Hepatocyte (in vitro differentiated cells): Measurements from ENCODE around the gene DHX16. TPM values are rescaled to one million over a fixed set of nuclear protein-coding genes. Genes with fewer than 3 reads are reported as not detected.

ENCODE experiments used
- DNase-seq: peaks from one replicate; pipeline ENCODE4 v3.0.0-alpha.2; 2016; ENCODE audit warnings: low spot score
- H2AFZ ChIP-seq: fragments of 200-600 bp; sonication (generic); 2 replicates; pipeline ENCODE4 v1.6.0; 2016; ENCODE audit warnings: antibody characterized with exemption, mild to moderate bottlenecking
- H3K27ac ChIP-seq: fragments of 200-600 bp; sonication (generic); 2 replicates; pipeline ENCODE4 v1.5.1; 2016; ENCODE audit warnings: mild to moderate bottlenecking
- H3K27me3 ChIP-seq: fragments of 200-600 bp; sonication (generic); 2 replicates; pipeline ENCODE4 v1.6.1; 2016
- H3K36me3 ChIP-seq: fragments of 200-600 bp; sonication (generic); replicated peaks from 2 replicates; pipeline ENCODE4 v1.5.1; 2016; ENCODE audit warnings: low read depth; ENCODE audit not compliant: insufficient read depth
- H3K4me1 ChIP-seq: fragments of 200-600 bp; sonication (generic); 2 replicates; pipeline ENCODE4 v1.5.1; 2016; ENCODE audit warnings: mild to moderate bottlenecking, moderate library complexity; ENCODE audit not compliant: insufficient read depth
- H3K4me2 ChIP-seq: fragments of 200-600 bp; sonication (generic); 2 replicates; pipeline ENCODE4 v1.6.0; 2016
- H3K4me3 ChIP-seq: fragments of 200-600 bp; sonication (generic); 2 replicates; pipeline ENCODE4 v1.5.1; 2016; ENCODE audit warnings: mild to moderate bottlenecking
- H3K79me2 ChIP-seq: fragments of 200-600 bp; sonication (generic); 2 replicates; pipeline ENCODE4 v1.6.0; 2017; ENCODE audit warnings: mild to moderate bottlenecking
- H3K9me2 ChIP-seq: fragments of 200-600 bp; sonication (generic); replicated peaks from 2 replicates; pipeline ENCODE4 v1.6.0; 2017; ENCODE audit warnings: mild to moderate bottlenecking; ENCODE audit not compliant: insufficient read depth
- H3K9me3 ChIP-seq: fragments of 200-600 bp; sonication (generic); 2 replicates; pipeline ENCODE4 v1.5.1; 2016; ENCODE audit warnings: low read depth, mild to moderate bottlenecking
- H4K20me1 ChIP-seq: fragments of 200-600 bp; sonication (generic); 2 replicates; pipeline ENCODE4 v1.6.0; 2016; ENCODE audit warnings: mild to moderate bottlenecking; ENCODE audit not compliant: insufficient read depth, poor library complexity, severe bottlenecking
- CTCF ChIP-seq: fragments of 200-600 bp; sonication (generic); IDR thresholded peaks from 2 replicates; pipeline ENCODE4 v1.5.1; 2016; ENCODE audit warnings: antibody characterized with exemption, mild to moderate bottlenecking; ENCODE audit not compliant: poor library complexity
- EZH2 ChIP-seq: fragments of 200-600 bp; sonication (generic); IDR thresholded peaks from 2 replicates; pipeline ENCODE4 v1.6.1; 2016; ENCODE audit warnings: antibody characterized with exemption, mild to moderate bottlenecking, borderline replicate concordance
- EZH2phosphoT487 ChIP-seq: fragments of 200-600 bp; sonication (generic); IDR thresholded peaks from one replicate; pipeline ENCODE4 v1.6.1; 2018; ENCODE audit warnings: antibody characterized with exemption, mild to moderate bottlenecking, low read depth, moderate library complexity; ENCODE audit not compliant: unreplicated experiment, severe bottlenecking
- WGBS: methylation state at CpG from one replicate; pipeline ENCODE4 v1.1.6; 2016; ENCODE audit warnings: low lambda C conversion rate; ENCODE audit errors: missing lambda C conversion rate; 5-methylcytosine and 5-hydroxymethylcytosine counted together
- polyA plus RNA-seq: library from polyadenylated mRNA; unstranded; fragments of >200 nt; fragmentation: Nextera tagmentation; extraction: Ambion mirVana; gene quantifications from 2 replicates; pipeline ENCODE4 v1.2.1, GENCODE V29; 2016
- total RNA-seq: library from RNA; depleted of rRNA; stranded (reverse); fragments of >200 nt; gene quantifications from 2 replicates; pipeline ENCODE4 v1.2.3, GENCODE V29; 2014

The DHX16 gene
- total and polyA plus RNA-seq, 2 experiments from 2014 or later = 19.4 to 28.4 TPM

GRCh38 chr6:30646450-30647241 lies 26.2 kb downstream of the DHX16 start, which contains the start of gene C6orf136:
Gene C6orf136 (plus strand): TSS chr6:30647133. CDS start chr6:30647232, 99 bp downstream.
- H3K4me2 ChIP-seq = peak within 1 kb of the TSS; percentile 89
- H3K4me1 ChIP-seq = peaks cover 13% of the 10 kb centered on the region
- DNase-seq = peak; percentile 97
- WGBS = 20% methylated on average over 21 of the region's 37 CpGs
- H3K79me2 ChIP-seq = peaks cover 50% of the 10 kb centered on the region
- peaks cover 8% of the 10 kb centered on the region for H4K20me1 ChIP-seq
- no peak for TF ChIP-seq EZH2
- TF ChIP-seq EZH2phosphoT487 = no peak
- TF ChIP-seq CTCF = no peak
- no peaks in the 10 kb centered on the region for H3K9me2 ChIP-seq
- H2AFZ ChIP-seq = peak within 1 kb of the TSS; percentile 89
- peak within 1 kb of the TSS; percentile 88 for H3K4me3 ChIP-seq
- no peaks in the 10 kb centered on the region for H3K27me3 ChIP-seq
- no peaks in the 10 kb centered on the region for H3K9me3 ChIP-seq
- peak within 1 kb of the TSS; percentile 95 for H3K27ac ChIP-seq
- no peaks in the 10 kb centered on the region for H3K36me3 ChIP-seq

GRCh38 chr6:30645989-30646388 lies 26.8 kb downstream of the DHX16 start:
- 88% methylated on average over 1 of the region's 1 CpG for WGBS
- Histone ChIP-seq H3K27ac (peak overlapping the region; percentile 52), H3K9me2 (no peaks in the 10 kb centered on the region), H3K36me3 (no peaks in the 10 kb centered on the region), H4K20me1 (peaks cover 8% of the 10 kb centered on the region), H3K79me2 (peaks cover 50% of the 10 kb centered on the region), H3K27me3 (no peaks in the 10 kb centered on the region), H3K4me1 (peaks cover 19% of the 10 kb centered on the region), H2AFZ (no peak overlapping the region), H3K4me3 (no peak overlapping the region), H3K9me3 (no peaks in the 10 kb centered on the region), H3K4me2 (peak overlapping the region; percentile 89)
- no peak for DNase-seq
- TF ChIP-seq EZH2 = no peak
- TF ChIP-seq CTCF = no peak
- no peak for TF ChIP-seq EZH2phosphoT487

- no peak overlapping the region for H3K27ac ChIP-seq
- TF ChIP-seq EZH2 (no peak), CTCF (no peak), EZH2phosphoT487 (no peak)
- no peaks in the 10 kb centered on the region for H3K27me3 ChIP-seq
- no peak overlapping the region for H3K4me3 ChIP-seq
- H3K9me2 ChIP-seq = no peaks in the 10 kb centered on the region
- no peaks in the 10 kb centered on the region for H3K9me3 ChIP-seq
- DNase-seq = no peak
- H3K79me2 ChIP-seq = peaks cover 50% of the 10 kb centered on the region
- H3K4me2 ChIP-seq = no peak overlapping the region
- peaks cover 8% of the 10 kb centered on the region for H4K20me1 ChIP-seq
- no peak overlapping the region for H2AFZ ChIP-seq
- 87% methylated on average over 5 of the region's 5 CpGs for WGBS
- no peaks in the 10 kb centered on the region for H3K36me3 ChIP-seq
- peaks cover 19% of the 10 kb centered on the region for H3K4me1 ChIP-seq
Measured at GRCh38 chr6:30644769-30645168, 28.0 kb downstream of the DHX16 start.
